Stomach (tissue), 4 donors: Measurements from ENCODE around the gene FRY.

Source experiments
- POLR2A ChIP-seq, 4 donors: fragments of 450-650 bp; IDR thresholded peaks; one replicate each; pipeline ENCODE4 v1.6.1; 2016; ENCODE audit warnings: antibody characterized with exemption in 4 of 4, control low read depth in 2 of 4, mild to moderate bottlenecking in 1 of 4, moderate library complexity in 1 of 4
- TF ChIP-seq, protein P1 (sequence below), 7 experiments: fragments of 450-650 bp in 4 of 7; fragments of 200-600 bp in 3 of 7; sonication (generic) in 3 of 7; IDR thresholded peaks; one replicate each; pipeline ENCODE4 v1.5.1; 2016 to 2019; ENCODE audit warnings: antibody characterized with exemption in 7 of 7, control low read depth in 2 of 7, mild to moderate bottlenecking in 1 of 7

DNA sequence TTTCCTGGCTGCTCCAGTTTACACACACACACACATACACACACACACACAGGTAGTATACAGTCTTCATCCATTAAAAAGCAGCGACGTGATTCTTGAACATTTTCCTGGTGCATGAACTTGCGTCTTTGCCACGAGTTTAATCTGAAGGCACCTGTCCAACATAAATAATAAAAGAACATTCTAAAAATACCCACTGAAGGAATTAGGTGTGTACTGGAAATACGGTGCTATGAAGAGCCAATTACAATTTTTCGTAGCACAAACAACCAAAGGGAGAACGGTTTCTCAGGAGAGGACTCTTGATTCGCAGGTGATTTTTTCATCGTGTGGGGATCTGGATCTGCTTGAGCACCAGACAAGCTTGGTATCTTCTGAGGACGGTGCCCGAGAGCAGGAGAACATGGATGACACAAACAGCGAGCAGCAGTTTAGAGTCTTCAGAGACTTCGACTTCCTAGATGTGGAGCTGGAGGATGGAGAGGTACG is 222.4 kb downstream of the FRY start:
- TF ChIP-seq POLR2A (IDR thresholded peaks at IDR 0.05): peak in 1 of 4 donors; percentile 56
- TF ChIP-seq, protein P1, sequence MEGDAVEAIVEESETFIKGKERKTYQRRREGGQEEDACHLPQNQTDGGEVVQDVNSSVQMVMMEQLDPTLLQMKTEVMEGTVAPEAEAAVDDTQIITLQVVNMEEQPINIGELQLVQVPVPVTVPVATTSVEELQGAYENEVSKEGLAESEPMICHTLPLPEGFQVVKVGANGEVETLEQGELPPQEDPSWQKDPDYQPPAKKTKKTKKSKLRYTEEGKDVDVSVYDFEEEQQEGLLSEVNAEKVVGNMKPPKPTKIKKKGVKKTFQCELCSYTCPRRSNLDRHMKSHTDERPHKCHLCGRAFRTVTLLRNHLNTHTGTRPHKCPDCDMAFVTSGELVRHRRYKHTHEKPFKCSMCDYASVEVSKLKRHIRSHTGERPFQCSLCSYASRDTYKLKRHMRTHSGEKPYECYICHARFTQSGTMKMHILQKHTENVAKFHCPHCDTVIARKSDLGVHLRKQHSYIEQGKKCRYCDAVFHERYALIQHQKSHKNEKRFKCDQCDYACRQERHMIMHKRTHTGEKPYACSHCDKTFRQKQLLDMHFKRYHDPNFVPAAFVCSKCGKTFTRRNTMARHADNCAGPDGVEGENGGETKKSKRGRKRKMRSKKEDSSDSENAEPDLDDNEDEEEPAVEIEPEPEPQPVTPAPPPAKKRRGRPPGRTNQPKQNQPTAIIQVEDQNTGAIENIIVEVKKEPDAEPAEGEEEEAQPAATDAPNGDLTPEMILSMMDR (IDR thresholded peaks at IDR 0.05): no peak
